ENCODE measurements around the gene CBARP.

DNA sequence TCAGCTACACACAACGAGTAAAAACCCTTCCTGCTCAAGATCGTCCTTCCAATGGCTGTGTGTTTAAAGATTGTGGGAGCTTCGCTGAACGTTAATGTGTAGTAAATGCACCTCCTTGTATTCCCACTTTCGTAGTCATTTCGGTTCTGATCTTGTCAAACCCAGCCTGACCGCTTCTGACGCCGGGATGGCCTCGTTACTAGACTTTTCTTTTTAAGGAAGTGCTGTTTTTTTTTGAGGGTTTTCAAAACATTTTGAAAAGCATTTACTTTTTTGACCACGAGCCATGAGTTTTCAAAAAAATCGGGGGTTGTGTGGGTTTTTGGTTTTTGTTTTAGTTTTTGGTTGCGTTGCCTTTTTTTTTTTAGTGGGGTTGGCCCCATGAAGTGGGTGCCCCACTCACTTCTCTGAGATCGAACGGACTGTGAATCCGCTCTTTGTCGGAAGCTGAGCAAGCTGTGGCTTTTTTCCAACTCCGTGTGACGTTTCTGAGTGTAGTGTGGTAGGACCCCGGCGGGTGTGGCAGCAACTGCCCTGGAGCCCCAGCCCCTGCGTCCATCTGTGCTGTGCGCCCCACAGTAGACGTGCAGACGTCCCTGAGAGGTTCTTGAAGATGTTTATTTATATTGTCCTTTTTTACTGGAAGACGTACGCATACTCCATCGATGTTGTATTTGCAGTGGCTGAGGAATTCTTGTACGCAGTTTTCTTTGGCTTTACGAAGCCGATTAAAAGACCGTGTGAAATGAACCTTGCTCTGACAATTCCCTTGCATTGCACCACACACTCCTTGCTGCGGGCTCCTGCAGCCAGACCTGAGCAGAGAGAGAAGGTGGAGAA is 34.8 kb upstream of the CBARP start:
- TF ChIP-seq ZFX (CRISPR knock-in tag; IDR thresholded peaks at IDR 0.05; ENCODE audit: low read depth) (no peak), POLR2AphosphoS5 (IDR thresholded peaks at IDR 0.05; ENCODE audit: low read depth, low read length) (no peak), SMAD3 (CRISPR knock-in tag; IDR thresholded peaks at IDR 0.05) (no peak), ADNP (CRISPR knock-in tag; IDR thresholded peaks at IDR 0.05) (no peak), AGO1 (IDR thresholded peaks at IDR 0.05; ENCODE audit: low read depth, low read length, poor library complexity, severe bottlenecking) (no peak), ONECUT2 (CRISPR knock-in tag; IDR thresholded peaks at IDR 0.05) (no peak), ZNF121 (CRISPR knock-in tag; IDR thresholded peaks at IDR 0.05) (no peak)
- TF ChIP-seq, protein P1, sequence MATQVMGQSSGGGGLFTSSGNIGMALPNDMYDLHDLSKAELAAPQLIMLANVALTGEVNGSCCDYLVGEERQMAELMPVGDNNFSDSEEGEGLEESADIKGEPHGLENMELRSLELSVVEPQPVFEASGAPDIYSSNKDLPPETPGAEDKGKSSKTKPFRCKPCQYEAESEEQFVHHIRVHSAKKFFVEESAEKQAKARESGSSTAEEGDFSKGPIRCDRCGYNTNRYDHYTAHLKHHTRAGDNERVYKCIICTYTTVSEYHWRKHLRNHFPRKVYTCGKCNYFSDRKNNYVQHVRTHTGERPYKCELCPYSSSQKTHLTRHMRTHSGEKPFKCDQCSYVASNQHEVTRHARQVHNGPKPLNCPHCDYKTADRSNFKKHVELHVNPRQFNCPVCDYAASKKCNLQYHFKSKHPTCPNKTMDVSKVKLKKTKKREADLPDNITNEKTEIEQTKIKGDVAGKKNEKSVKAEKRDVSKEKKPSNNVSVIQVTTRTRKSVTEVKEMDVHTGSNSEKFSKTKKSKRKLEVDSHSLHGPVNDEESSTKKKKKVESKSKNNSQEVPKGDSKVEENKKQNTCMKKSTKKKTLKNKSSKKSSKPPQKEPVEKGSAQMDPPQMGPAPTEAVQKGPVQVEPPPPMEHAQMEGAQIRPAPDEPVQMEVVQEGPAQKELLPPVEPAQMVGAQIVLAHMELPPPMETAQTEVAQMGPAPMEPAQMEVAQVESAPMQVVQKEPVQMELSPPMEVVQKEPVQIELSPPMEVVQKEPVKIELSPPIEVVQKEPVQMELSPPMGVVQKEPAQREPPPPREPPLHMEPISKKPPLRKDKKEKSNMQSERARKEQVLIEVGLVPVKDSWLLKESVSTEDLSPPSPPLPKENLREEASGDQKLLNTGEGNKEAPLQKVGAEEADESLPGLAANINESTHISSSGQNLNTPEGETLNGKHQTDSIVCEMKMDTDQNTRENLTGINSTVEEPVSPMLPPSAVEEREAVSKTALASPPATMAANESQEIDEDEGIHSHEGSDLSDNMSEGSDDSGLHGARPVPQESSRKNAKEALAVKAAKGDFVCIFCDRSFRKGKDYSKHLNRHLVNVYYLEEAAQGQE (IDR thresholded peaks at IDR 0.05; ENCODE audit: borderline replicate concordance in 1 of 2, low read depth in 1 of 2, low read length in 2 of 2) = no peak
- TF ChIP-seq, protein P2, sequence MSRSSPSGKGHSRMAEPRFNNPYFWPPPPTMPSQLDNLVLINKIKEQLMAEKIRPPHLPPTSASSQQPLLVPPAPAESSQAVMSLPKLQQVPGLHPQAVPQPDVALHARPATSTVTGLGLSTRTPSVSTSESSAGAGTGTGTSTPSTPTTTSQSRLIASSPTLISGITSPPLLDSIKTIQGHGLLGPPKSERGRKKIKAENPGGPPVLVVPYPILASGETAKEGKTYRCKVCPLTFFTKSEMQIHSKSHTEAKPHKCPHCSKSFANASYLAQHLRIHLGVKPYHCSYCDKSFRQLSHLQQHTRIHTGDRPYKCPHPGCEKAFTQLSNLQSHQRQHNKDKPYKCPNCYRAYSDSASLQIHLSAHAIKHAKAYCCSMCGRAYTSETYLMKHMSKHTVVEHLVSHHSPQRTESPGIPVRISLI (CRISPR knock-in tag; IDR thresholded peaks at IDR 0.05; ENCODE audit: borderline replicate concordance) = no peak
